Kidney glomerular epithelial cell (primary cell): Measurements from ENCODE around the gene S100A13.
A peak's percentile ranks its signal among the peaks of the same experiment; 100 is the strongest.
"Not testable (repeated sequence)": the region's sequence is repeated elsewhere in the genome, so short reads cannot be mapped to it uniquely, and the experiment has no call there.

ENCODE experiments used
- DNase-seq: peaks from one replicate; lab custom pipeline; 2025; lab: John Stamatoyannopoulos, UW

S100A13 gene

GRCh38 chr1:153626904-153627714 lies at the start of gene S100A13:
Gene S100A13, minus strand, starts transcription at chr1:153627505. Its CDS starts 1,033 bp downstream, at chr1:153626472.
- DNase-seq = peak; percentile 95

GRCh38 chr1:153673511-153673910 lies 46.2 kb upstream of the S100A13 start:
- DNase-seq = no peak

- DNase-seq = peak; percentile 84
These were observed 44.5 kb upstream of the S100A13 start for GRCh38 chr1:153671628-153672353.

GRCh38 chr1:153670859-153671627 lies 43.7 kb upstream of the S100A13 start, which contains the start of gene ILF2:
Gene ILF2, minus strand, starts transcription at chr1:153670993. Its CDS starts 71 bp downstream, at chr1:153670922.
- DNase-seq = peak; percentile 98

- DNase-seq = no peak
These were observed 43.1 kb upstream of the S100A13 start for GRCh38 chr1:153670257-153670858.

GRCh38 chr1:153669606-153670005 lies 42.3 kb upstream of the S100A13 start:
- DNase-seq = no peak

GRCh38 chr1:153668672-153669071 lies 41.4 kb upstream of the S100A13 start:
- DNase-seq = not testable (repeated sequence)

GRCh38 chr1:153667439-153667838 lies 40.1 kb upstream of the S100A13 start:
- no peak for DNase-seq

- no peak for DNase-seq
These were observed 35.9 kb upstream of the S100A13 start for GRCh38 chr1:153663211-153663610.

- DNase-seq = no peak
These were observed 35.0 kb upstream of the S100A13 start for GRCh38 chr1:153662269-153662668.

- DNase-seq = no peak
These were observed 33.9 kb upstream of the S100A13 start for GRCh38 chr1:153661111-153661708.

- no peak for DNase-seq
These were observed 32.4 kb upstream of the S100A13 start for GRCh38 chr1:153659656-153660055.

- no peak for DNase-seq
These were observed 31.9 kb upstream of the S100A13 start for GRCh38 chr1:153659175-153659534.

GRCh38 chr1:153658400-153659174 lies 31.3 kb upstream of the S100A13 start, which contains the start of gene SNAPIN:
Gene SNAPIN, plus strand, starts transcription at chr1:153658703. Its CDS starts 41 bp downstream, at chr1:153658744.
- peak; percentile 84 for DNase-seq

GRCh38 chr1:153655333-153655732 lies 28.0 kb upstream of the S100A13 start:
- DNase-seq = no peak

- peak; percentile 53 for DNase-seq
These were observed 25.6 kb upstream of the S100A13 start for GRCh38 chr1:153652805-153653500.

- no peak for DNase-seq
These were observed 24.5 kb upstream of the S100A13 start for GRCh38 chr1:153651771-153652170.

GRCh38 chr1:153649863-153650235 lies 22.5 kb upstream of the S100A13 start:
- DNase-seq = no peak

GRCh38 chr1:153649137-153649862 lies 22.0 kb upstream of the S100A13 start:
- no peak for DNase-seq
